HG03378 (cell line): Measurements from ENCODE around the gene ANKRD33B.
"Not testable (repeated sequence)": the region's sequence is repeated elsewhere in the genome, so short reads cannot be mapped to it uniquely, and the experiment has no call there.

Source experiments
- ATAC-seq: cut with Tn5 transposase; IDR thresholded peaks from one replicate; pipeline ENCODE4 v1.9.1; 2021; ENCODE audit warnings: mild to moderate bottlenecking, moderate library complexity; ENCODE audit not compliant: unreplicated experiment

The ANKRD33B gene

GRCh38 chr5:10611290-10611689, 47.4 kb downstream of the ANKRD33B start:
- no peak for ATAC-seq

GRCh38 chr5:10612251-10612650, 48.4 kb downstream of the ANKRD33B start:
- no peak for ATAC-seq

GRCh38 chr5:10615693-10616092, 51.8 kb downstream of the ANKRD33B start:
- no peak for ATAC-seq

GRCh38 chr5:10617103-10617502, 53.2 kb downstream of the ANKRD33B start:
- ATAC-seq: no peak

- ATAC-seq: no peak
Measured at GRCh38 chr5:10618311-10618710, 54.4 kb downstream of the ANKRD33B start.

GRCh38 chr5:10619649-10620048, 55.8 kb downstream of the ANKRD33B start:
- ATAC-seq: no peak

- peak; percentile 62 for ATAC-seq
Measured at GRCh38 chr5:10620346-10620745, 56.5 kb downstream of the ANKRD33B start.

- ATAC-seq: no peak
Measured at GRCh38 chr5:10621832-10622231, 58.0 kb downstream of the ANKRD33B start.

- no peak for ATAC-seq
Measured at GRCh38 chr5:10622810-10623209, 58.9 kb downstream of the ANKRD33B start.

- ATAC-seq: no peak
Measured at GRCh38 chr5:10623305-10623910, 59.5 kb downstream of the ANKRD33B start.

- ATAC-seq: no peak
Measured at GRCh38 chr5:10624206-10624605, 60.3 kb downstream of the ANKRD33B start.

GRCh38 chr5:10624679-10625078, 60.8 kb downstream of the ANKRD33B start:
- ATAC-seq: no peak

GRCh38 chr5:10625700-10626472, 62.0 kb downstream of the ANKRD33B start:
- ATAC-seq: no peak

GRCh38 chr5:10626473-10627013, 62.7 kb downstream of the ANKRD33B start:
- ATAC-seq: no peak

- ATAC-seq: peak; percentile 8
Measured at GRCh38 chr5:10627160-10627701, 63.4 kb downstream of the ANKRD33B start.

GRCh38 chr5:10628601-10629000, 64.7 kb downstream of the ANKRD33B start:
- ATAC-seq: no peak

GRCh38 chr5:10629682-10630081, 65.8 kb downstream of the ANKRD33B start:
- no peak for ATAC-seq

- ATAC-seq: no peak
Measured at GRCh38 chr5:10630126-10630525, 66.3 kb downstream of the ANKRD33B start.

GRCh38 chr5:10630744-10631143, 66.9 kb downstream of the ANKRD33B start:
- not testable (repeated sequence) for ATAC-seq

- ATAC-seq: peak; percentile 3
Measured at GRCh38 chr5:10631316-10631996, 67.6 kb downstream of the ANKRD33B start.

GRCh38 chr5:10632110-10632761, 68.4 kb downstream of the ANKRD33B start:
- peak; percentile 47 for ATAC-seq
